HFFc6 (cell line): ENCODE data around the gene CRTC1. TPM values are rescaled to one million over a fixed set of nuclear protein-coding genes. Genes with fewer than 3 reads are reported as not detected.
A peak's percentile ranks its signal among the peaks of the same experiment; 100 is the strongest.

Experiments
- DNase-seq: peaks from one replicate; pipeline ENCODE4 v3.0.0-alpha.2; 2018
- H3K27ac Mint-ChIP-seq: 2 replicates; pipeline ENCODE4 v1.8.0; 2020; ENCODE audit warnings: mild to moderate bottlenecking, mixed read lengths
- H3K27me3 Mint-ChIP-seq: 2 replicates; pipeline ENCODE4 v1.8.0; 2021; ENCODE audit warnings: mild to moderate bottlenecking, moderate library complexity, mixed read lengths; ENCODE audit not compliant: insufficient read depth
- H3K36me3 Mint-ChIP-seq: 2 replicates; pipeline ENCODE4 v1.8.0; 2021; ENCODE audit warnings: low read depth, mixed read lengths
- H3K4me1 Mint-ChIP-seq: 2 replicates; pipeline ENCODE4 v1.8.0; 2020; ENCODE audit warnings: low read depth, mixed read lengths
- H3K4me3 Mint-ChIP-seq: 2 replicates; pipeline ENCODE4 v1.8.0; 2020; ENCODE audit warnings: mild to moderate bottlenecking, moderate library complexity, mixed read lengths
- H3K9me3 Mint-ChIP-seq: 2 replicates; pipeline ENCODE4 v1.8.0; 2020; ENCODE audit warnings: mild to moderate bottlenecking, mixed read lengths
- CTCF ChIP-seq: fragments of 200-600 bp; sonication (generic); IDR thresholded peaks from 2 replicates; pipeline ENCODE4 v1.5.0; 2021; ENCODE audit warnings: antibody characterized with exemption, mild to moderate bottlenecking
- total RNA-seq, 6 experiments: library from RNA; stranded (reverse); fragmentation: NEBNext Ultra II Directional; extraction: Animal tissue kit (Norgen Biotek cat#: 25700); gene quantifications; 2 replicates in 1 of 6; 3 replicates in 5 of 6; pipeline ENCODE4 v1.2.3, GENCODE V29; 2021

Gene CRTC1
- total RNA-seq, 6 experiments from 2014 or later: 11.8 to 14.5 (median 13.4) TPM

GRCh38 chr19:18698321-18699167 is 15.1 kb downstream of the CRTC1 start:
- Mint-ChIP-seq H3K9me3 (no peaks in the 10 kb centered on the region), H3K4me1 (peaks cover 10% of the 10 kb centered on the region), H3K27me3 (no peaks in the 10 kb centered on the region), H3K36me3 (no peaks in the 10 kb centered on the region), H3K4me3 (no peak overlapping the region), H3K27ac (no peak overlapping the region)
- TF ChIP-seq CTCF: no peak
- DNase-seq: no peak

GRCh38 chr19:18699403-18700054 is 16.0 kb downstream of the CRTC1 start:
- no peaks in the 10 kb centered on the region for H3K27me3 Mint-ChIP-seq
- H3K27ac Mint-ChIP-seq: no peak overlapping the region
- no peak for DNase-seq
- H3K4me3 Mint-ChIP-seq: no peak overlapping the region
- TF ChIP-seq CTCF: no peak
- no peaks in the 10 kb centered on the region for H3K9me3 Mint-ChIP-seq
- H3K4me1 Mint-ChIP-seq: peaks cover 10% of the 10 kb centered on the region
- no peaks in the 10 kb centered on the region for H3K36me3 Mint-ChIP-seq

DNA sequence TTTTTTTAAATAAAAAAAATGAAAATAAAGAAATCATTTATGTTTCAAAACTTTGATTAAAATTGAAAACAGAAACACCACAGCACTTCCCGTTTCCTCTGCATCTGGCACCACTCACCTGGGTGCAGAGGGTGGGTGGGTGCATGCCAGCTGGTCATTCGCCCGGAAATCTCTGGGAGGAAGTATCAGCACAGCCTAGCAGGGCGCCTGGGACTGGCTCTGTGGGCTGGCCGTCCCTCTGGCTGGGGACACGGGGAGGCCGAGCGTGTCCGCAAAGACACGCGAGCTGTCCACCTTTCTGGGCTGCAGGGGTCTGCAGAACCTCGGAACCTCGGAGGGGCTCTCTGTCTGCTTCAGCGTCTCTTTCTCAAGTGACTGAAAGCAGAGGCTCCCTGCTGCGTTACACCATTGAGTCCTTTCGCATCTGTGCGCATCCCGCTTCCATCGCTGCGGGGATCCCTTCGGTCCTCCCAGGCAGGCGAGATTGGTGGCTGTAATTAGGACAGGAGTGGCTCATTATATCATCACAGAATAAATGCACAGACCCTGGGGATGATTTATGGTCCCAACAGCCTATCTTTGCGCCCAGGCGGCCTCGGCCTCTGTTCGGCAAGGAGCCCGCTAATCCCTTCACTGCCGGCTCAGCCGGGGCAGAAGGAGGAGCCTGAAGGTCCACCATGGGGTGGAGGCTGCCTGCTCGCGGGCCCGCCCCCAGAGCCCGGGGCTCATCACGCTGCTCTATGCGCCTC is 17.2 kb downstream of the CRTC1 start:
- H3K4me1 Mint-ChIP-seq: peaks cover 10% of the 10 kb centered on the region
- H3K27ac Mint-ChIP-seq: 0 out of 2 replicates have a peak overlapping the region, but pooled peaks have one; percentile 18
- peak overlapping the region; percentile 79 for H3K4me3 Mint-ChIP-seq
- TF ChIP-seq CTCF: no peak
- peak; percentile 32 for DNase-seq
- no peaks in the 10 kb centered on the region for H3K27me3 Mint-ChIP-seq
- H3K36me3 Mint-ChIP-seq: no peaks in the 10 kb centered on the region
- H3K9me3 Mint-ChIP-seq: no peaks in the 10 kb centered on the region

GRCh38 chr19:18701250-18701608 is 17.7 kb downstream of the CRTC1 start:
- no peak overlapping the region; the same call in 1 of the 2 replicates for H3K27ac Mint-ChIP-seq
- peak overlapping the region; percentile 79 for H3K4me3 Mint-ChIP-seq
- H3K9me3 Mint-ChIP-seq: no peaks in the 10 kb centered on the region
- no peaks in the 10 kb centered on the region for H3K36me3 Mint-ChIP-seq
- no peak for DNase-seq
- no peak for TF ChIP-seq CTCF
- peaks cover 10% of the 10 kb centered on the region for H3K4me1 Mint-ChIP-seq
- H3K27me3 Mint-ChIP-seq: no peaks in the 10 kb centered on the region

- H3K27ac Mint-ChIP-seq: no peak overlapping the region
- no peak for DNase-seq
- no peak overlapping the region for H3K4me3 Mint-ChIP-seq
- H3K27me3 Mint-ChIP-seq: no peaks in the 10 kb centered on the region
- H3K4me1 Mint-ChIP-seq: peaks cover 10% of the 10 kb centered on the region
- no peak for TF ChIP-seq CTCF
- no peaks in the 10 kb centered on the region for H3K9me3 Mint-ChIP-seq
- H3K36me3 Mint-ChIP-seq: no peaks in the 10 kb centered on the region
Observed at GRCh38 chr19:18704054-18704453, 20.6 kb downstream of the CRTC1 start.
